PC-3 (cell line): ENCODE data around the gene MFAP2.

Source experiments
- CTCF ChIP-seq: fragments of 300-600 bp; sonication (generic); conservative IDR thresholded peaks from 2 replicates; pipeline ENCODE4 v1.5.1; 2017; ENCODE audit warnings: antibody characterized with exemption, low read depth, mild to moderate bottlenecking, low read length
- EZH2 ChIP-seq: fragments of 300-600 bp; sonication (generic); IDR thresholded peaks from one replicate; pipeline ENCODE4 v1.6.1; 2017; ENCODE audit warnings: antibody characterized with exemption, mild to moderate bottlenecking, low read length; ENCODE audit not compliant: unreplicated experiment
- EZH2phosphoT487 ChIP-seq: fragments of 300-600 bp; sonication (generic); IDR thresholded peaks from 2 replicates; pipeline ENCODE4 v1.6.1; 2018; ENCODE audit warnings: mild to moderate bottlenecking, antibody characterized with exemption, low read length, borderline replicate concordance

- no peak for TF ChIP-seq CTCF
- no peak for TF ChIP-seq EZH2phosphoT487
- TF ChIP-seq EZH2: no peak
Measured at GRCh38 chr1:16999863-17000262, 19.4 kb upstream of the MFAP2 start.
